CD4-positive, alpha-beta T cell treated with Interleukin-10 for 1 hour (primary cell): ENCODE measurements around the gene GPSM3.
"Not testable (repeated sequence)": the region's sequence is repeated elsewhere in the genome, so short reads cannot be mapped to it uniquely, and the experiment has no call there.

ENCODE experiments used
- DNase-seq: peaks from one replicate; pipeline ENCODE4 v3.0.0-alpha.2; 2020

The GPSM3 gene

GRCh38 chr6:32192608-32193039, at the start of gene GPSM3:
Gene GPSM3 (minus strand): TSS chr6:32192643. CDS start chr6:32192513, 130 bp downstream.
- peak; percentile 63 for DNase-seq

GRCh38 chr6:32240686-32241085, 48.2 kb upstream of the GPSM3 start:
- no peak for DNase-seq

- no peak for DNase-seq
Observed at GRCh38 chr6:32239462-32239861, 47.0 kb upstream of the GPSM3 start.

GRCh38 chr6:32234934-32235333, 42.5 kb upstream of the GPSM3 start:
- peak; percentile 10 for DNase-seq

GRCh38 chr6:32226434-32226833, 34.0 kb upstream of the GPSM3 start:
- no peak for DNase-seq

GRCh38 chr6:32224696-32225095, 32.3 kb upstream of the GPSM3 start:
- DNase-seq, result no peak

- no peak for DNase-seq
Observed at GRCh38 chr6:32223258-32224235, 31.1 kb upstream of the GPSM3 start, which contains the start of gene NOTCH4. Gene NOTCH4 (minus strand): TSS chr6:32224067. CDS start chr6:32223928, 139 bp downstream.

- DNase-seq, result no peak
Observed at GRCh38 chr6:32222333-32223230, 30.1 kb upstream of the GPSM3 start.

GRCh38 chr6:32220021-32220420, 27.6 kb upstream of the GPSM3 start:
- DNase-seq, result no peak

GRCh38 chr6:32218167-32218566, 25.7 kb upstream of the GPSM3 start:
- DNase-seq, result no peak

- no peak for DNase-seq
Observed at GRCh38 chr6:32216998-32217397, 24.6 kb upstream of the GPSM3 start.

- DNase-seq, result no peak
Observed at GRCh38 chr6:32216285-32216684, 23.8 kb upstream of the GPSM3 start.

- no peak for DNase-seq
Observed at GRCh38 chr6:32215617-32216016, 23.2 kb upstream of the GPSM3 start.

GRCh38 chr6:32214126-32214525, 21.7 kb upstream of the GPSM3 start:
- no peak for DNase-seq

GRCh38 chr6:32213649-32214048, 21.2 kb upstream of the GPSM3 start:
- DNase-seq, result no peak

GRCh38 chr6:32212076-32212760, 19.8 kb upstream of the GPSM3 start:
- DNase-seq, result no peak

GRCh38 chr6:32211432-32211831, 19.0 kb upstream of the GPSM3 start:
- not testable (repeated sequence) for DNase-seq

GRCh38 chr6:32210191-32210601, 17.8 kb upstream of the GPSM3 start:
- DNase-seq, result no peak

GRCh38 chr6:32208996-32209395, 16.6 kb upstream of the GPSM3 start:
- no peak for DNase-seq

- DNase-seq, result no peak
Observed at GRCh38 chr6:32204268-32204715, 11.8 kb upstream of the GPSM3 start.

GRCh38 chr6:32203426-32204267, 11.2 kb upstream of the GPSM3 start:
- no peak for DNase-seq

- DNase-seq, result no peak
Observed at GRCh38 chr6:32202186-32202585, 9.7 kb upstream of the GPSM3 start.
